ENCODE data around the gene SGSM1. TPM values are rescaled to one million over a fixed set of nuclear protein-coding genes. Genes with fewer than 3 reads are reported as not detected.

Gene SGSM1
- total RNA-seq, 4 donors from 2014 or later: 1.4 to 3.3 (median 2.1) TPM

GRCh38 chr22:24843048-24843447 is 37.0 kb downstream of the SGSM1 start:
- H3K4me1 ChIP-seq: no peaks in the 10 kb centered on the region
- no peak for DNase-seq
- H3K9me3 ChIP-seq: no peaks in the 10 kb centered on the region
- no peaks in the 10 kb centered on the region for H3K36me3 ChIP-seq
- H3K27ac ChIP-seq: no peak overlapping the region
- TF ChIP-seq POLR2A (IDR thresholded peaks at IDR 0.05) (no peak), CTCF (IDR thresholded peaks at IDR 0.05) (no peak)
- no peaks in the 10 kb centered on the region for H3K27me3 ChIP-seq
- H3K4me3 ChIP-seq: no peak overlapping the region

DNA sequence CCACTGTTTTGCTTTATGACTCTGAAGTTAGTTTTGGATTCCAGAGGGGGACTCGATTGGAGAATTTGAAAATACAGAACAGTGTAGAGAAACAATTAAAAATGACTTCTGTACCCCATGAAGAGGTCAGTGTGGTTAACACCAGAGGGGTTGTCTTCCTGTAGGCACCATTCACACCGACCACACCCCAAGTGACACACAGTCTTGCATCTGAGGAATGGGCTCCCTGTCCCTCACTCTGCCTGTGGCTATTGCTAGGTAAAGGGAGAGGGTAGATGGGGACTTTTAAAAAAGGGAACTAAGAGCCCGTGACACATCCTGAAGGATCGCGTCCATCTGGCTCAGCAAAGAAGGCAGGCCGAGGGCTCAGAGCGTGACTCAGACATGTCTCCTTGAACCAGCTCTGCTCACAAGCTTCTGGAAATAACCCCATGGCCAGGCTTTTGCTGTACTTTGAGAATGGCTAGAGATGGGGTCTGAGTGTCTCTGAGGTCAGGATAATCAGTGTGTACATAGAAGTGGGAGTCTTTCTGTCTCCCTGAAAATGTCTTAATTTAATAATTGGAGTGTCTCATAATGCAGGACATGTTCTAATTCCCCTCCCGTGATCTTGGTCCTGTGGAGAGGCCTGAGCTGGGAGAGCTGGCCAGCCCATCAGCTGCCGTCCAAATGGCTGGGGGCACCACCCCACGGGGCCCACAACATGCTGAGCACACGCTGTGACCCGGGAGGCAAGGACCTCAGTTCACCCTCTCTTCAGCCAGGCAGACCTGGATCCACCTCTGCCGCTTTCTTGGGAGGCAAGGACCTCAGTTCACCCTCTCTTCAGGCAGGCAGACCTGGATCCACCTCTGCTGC is 39.3 kb downstream of the SGSM1 start:
- Histone ChIP-seq H3K4me3 (no peak overlapping the region), H3K36me3 (no peaks in the 10 kb centered on the region), H3K27me3 (no peaks in the 10 kb centered on the region), H3K27ac (no peak overlapping the region), H3K9me3 (no peaks in the 10 kb centered on the region), H3K4me1 (no peaks in the 10 kb centered on the region)
- DNase-seq: no peak
- TF ChIP-seq CTCF (IDR thresholded peaks at IDR 0.05): no peak
- TF ChIP-seq POLR2A (IDR thresholded peaks at IDR 0.05): no peak

DNA sequence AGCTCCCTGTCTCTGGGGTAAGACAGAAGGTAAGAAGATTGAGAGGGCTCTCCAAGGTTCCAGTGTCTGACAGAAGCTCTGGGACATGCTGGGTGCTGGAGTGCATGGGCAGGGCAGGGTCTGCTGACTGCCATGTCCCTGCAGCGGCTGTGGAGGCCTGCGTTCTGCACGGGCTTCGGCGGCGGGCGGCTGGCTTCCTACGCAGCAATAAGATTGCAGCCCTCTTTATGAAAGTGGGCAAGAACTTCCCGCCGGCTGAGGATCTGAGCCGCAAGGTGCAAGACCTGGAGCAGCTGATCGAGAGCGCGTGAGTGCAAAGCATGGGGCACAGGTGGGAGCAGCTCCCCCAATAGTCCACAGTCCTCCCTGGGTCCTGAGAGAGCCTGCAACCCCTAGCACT is 41.5 kb downstream of the SGSM1 start:
- no peak for DNase-seq
- Histone ChIP-seq H3K27me3 (no peaks in the 10 kb centered on the region), H3K4me3 (no peak overlapping the region), H3K9me3 (no peaks in the 10 kb centered on the region), H3K36me3 (no peaks in the 10 kb centered on the region), H3K4me1 (no peaks in the 10 kb centered on the region), H3K27ac (no peak overlapping the region)
- TF ChIP-seq CTCF (IDR thresholded peaks at IDR 0.05) (no peak), POLR2A (IDR thresholded peaks at IDR 0.05) (no peak)

DNA sequence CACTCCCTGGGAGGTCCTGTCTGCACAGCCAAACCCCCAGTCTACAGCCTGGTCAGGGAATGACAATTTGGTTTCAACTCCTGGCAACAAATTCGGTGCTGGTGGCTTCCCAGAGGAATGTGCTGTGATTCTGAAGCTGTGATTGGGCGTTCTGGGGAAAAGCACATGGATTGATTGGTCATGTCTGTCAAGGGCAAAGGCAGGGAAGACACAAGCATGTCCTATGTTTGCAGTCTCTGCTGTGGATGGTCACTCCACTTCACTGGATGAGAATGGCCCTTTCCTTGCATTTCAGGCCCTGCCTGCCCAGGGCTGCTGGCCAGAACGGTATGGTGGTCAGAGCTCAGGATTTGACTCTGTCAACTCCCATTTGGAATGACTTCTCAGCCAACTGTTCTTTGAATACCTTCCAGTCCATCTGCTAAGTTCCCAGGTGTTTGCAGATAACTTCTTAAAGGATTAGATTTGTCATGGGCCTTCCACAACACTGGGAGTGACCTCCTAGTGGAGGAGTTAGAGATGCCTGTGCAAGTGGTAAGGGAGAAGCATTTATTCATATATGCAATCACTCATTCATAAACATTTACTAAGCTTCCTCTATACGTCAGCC is 42.7 kb downstream of the SGSM1 start:
- no peak overlapping the region for H3K27ac ChIP-seq
- TF ChIP-seq POLR2A (IDR thresholded peaks at IDR 0.05): no peak
- TF ChIP-seq CTCF (IDR thresholded peaks at IDR 0.05): no peak
- H3K4me1 ChIP-seq: no peaks in the 10 kb centered on the region
- H3K4me3 ChIP-seq: no peak overlapping the region
- H3K36me3 ChIP-seq: no peaks in the 10 kb centered on the region
- H3K27me3 ChIP-seq: no peaks in the 10 kb centered on the region
- H3K9me3 ChIP-seq: no peaks in the 10 kb centered on the region
- DNase-seq: no peak

DNA sequence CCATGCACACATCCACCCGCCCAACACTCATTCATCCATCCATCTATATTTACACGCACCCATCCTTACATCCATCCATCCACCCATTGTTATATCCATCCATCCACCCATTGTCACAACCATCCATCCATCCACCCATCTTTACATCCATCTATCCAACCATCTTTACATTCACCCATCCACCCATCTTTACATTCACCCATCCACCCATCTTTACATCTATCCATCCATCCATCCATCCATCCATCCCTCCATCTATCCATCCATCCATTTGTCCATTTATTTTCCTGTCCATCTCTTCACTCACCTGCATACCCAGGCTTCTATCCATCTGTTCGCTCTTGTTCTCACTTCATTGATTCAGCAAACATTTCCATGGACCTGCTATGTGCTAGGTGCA is 49.8 kb downstream of the SGSM1 start:
- no peaks in the 10 kb centered on the region for H3K36me3 ChIP-seq

More for the DNA sequence above, 49.8 kb downstream of the SGSM1 start:
- no peaks in the 10 kb centered on the region for H3K27me3 ChIP-seq
- no peak overlapping the region for H3K27ac ChIP-seq
- no peak overlapping the region for H3K4me3 ChIP-seq
- no peak for DNase-seq
- no peaks in the 10 kb centered on the region for H3K4me1 ChIP-seq
- TF ChIP-seq POLR2A (IDR thresholded peaks at IDR 0.05): no peak
- TF ChIP-seq CTCF (IDR thresholded peaks at IDR 0.05): no peak
- H3K9me3 ChIP-seq: no peaks in the 10 kb centered on the region
